Large intestine (tissue), 3 donors: ENCODE data around the gene RGS6. TPM values are rescaled to one million over a fixed set of nuclear protein-coding genes. Genes with fewer than 3 reads are reported as not detected.
"Not testable (repeated sequence)": the region's sequence is repeated elsewhere in the genome, so short reads cannot be mapped to it uniquely, and the experiment has no call there.

ENCODE experiments used
- DNase-seq, 2 donors: peaks; one replicate each; pipeline versions ENCODE4 v3.0.0 to v3.0.0-alpha.2; 2013
- H3K27ac ChIP-seq: one replicate; pipeline ENCODE4 v1.5.1; 2013; ENCODE audit warnings: low read length
- H3K27me3 ChIP-seq: 2 replicates; pipeline ENCODE4 v1.6.1; 2013; ENCODE audit warnings: low read length; ENCODE audit not compliant: control insufficient read depth, insufficient read depth
- H3K36me3 ChIP-seq: 2 replicates; pipeline ENCODE4 v1.6.1; 2013; ENCODE audit warnings: low read length; ENCODE audit not compliant: control insufficient read depth, insufficient read depth
- H3K4me1 ChIP-seq: one replicate; pipeline ENCODE4 v1.6.1; 2013; ENCODE audit warnings: low read length; ENCODE audit not compliant: control insufficient read depth, insufficient read depth
- H3K4me3 ChIP-seq: one replicate; pipeline ENCODE4 v1.5.1; 2013; ENCODE audit warnings: low read length
- H3K9me3 ChIP-seq: one replicate; pipeline ENCODE4 v1.6.1; 2013; ENCODE audit warnings: mild to moderate bottlenecking, low read depth, low read length, moderate library complexity; ENCODE audit not compliant: control insufficient read depth
- WGBS: methylation state at CpG from one replicate; pipeline ENCODE4 v1.1.5; 2013; ENCODE audit warnings: low lambda C conversion rate; ENCODE audit not compliant: insufficient coverage; 5-methylcytosine and 5-hydroxymethylcytosine counted together
- polyA plus RNA-seq: library from polyadenylated mRNA; unstranded; fragments of 120-200 nt; gene quantifications from one replicate; pipeline ENCODE4 v1.2.1, GENCODE V29; 2013

RGS6 gene
- polyA plus RNA-seq, 1 donor = 2.7 TPM

GRCh38 chr14:72457641-72458040 is 525.4 kb downstream of the RGS6 start:
- no peak overlapping the region for H3K27ac ChIP-seq
- no peaks in the 10 kb centered on the region for H3K36me3 ChIP-seq
- H3K27me3 ChIP-seq = no peaks in the 10 kb centered on the region
- DNase-seq = no peak
- no peak overlapping the region for H3K4me3 ChIP-seq
- no CpG with 5 or more reads among the region's 4 CpGs for WGBS
- no peaks in the 10 kb centered on the region for H3K4me1 ChIP-seq
- no peaks in the 10 kb centered on the region for H3K9me3 ChIP-seq

GRCh38 chr14:72462056-72462455 is 529.8 kb downstream of the RGS6 start:
- H3K27ac ChIP-seq = no peak overlapping the region
- H3K27me3 ChIP-seq = no peaks in the 10 kb centered on the region
- no peaks in the 10 kb centered on the region for H3K4me1 ChIP-seq
- no peak overlapping the region for H3K4me3 ChIP-seq
- H3K9me3 ChIP-seq = no peaks in the 10 kb centered on the region
- DNase-seq = no peak
- no peaks in the 10 kb centered on the region for H3K36me3 ChIP-seq
- WGBS = no CpG with 5 or more reads among the region's 2 CpGs

DNA sequence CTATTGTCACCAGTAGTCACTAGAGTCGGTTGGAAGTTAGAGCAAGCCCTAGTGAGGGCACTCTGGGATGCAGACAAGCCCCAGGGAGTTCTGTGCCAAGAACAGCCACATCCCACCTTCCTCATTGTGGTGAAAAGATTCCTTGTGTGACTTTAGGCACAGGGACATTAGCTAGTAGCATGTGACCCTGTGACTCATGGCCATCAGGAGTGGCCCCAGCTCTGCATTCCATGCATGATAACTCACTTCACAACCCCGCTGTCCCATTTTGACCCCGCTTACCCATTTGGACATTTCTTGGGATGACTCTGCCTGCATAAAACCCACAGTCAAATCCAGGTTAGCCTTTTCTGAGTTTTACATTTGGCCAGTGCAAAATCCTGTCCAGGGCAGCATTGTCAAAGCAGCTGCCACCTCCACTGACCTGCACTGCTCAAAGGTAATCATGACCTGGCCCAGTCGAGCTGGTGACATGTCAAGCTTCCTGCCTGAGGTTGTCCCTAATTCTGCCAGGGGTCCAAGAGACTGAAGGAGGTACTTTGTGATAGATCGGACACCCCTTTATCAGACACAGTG is 531.1 kb downstream of the RGS6 start:
- Histone ChIP-seq H3K9me3 (no peaks in the 10 kb centered on the region), H3K4me1 (no peaks in the 10 kb centered on the region), H3K36me3 (no peaks in the 10 kb centered on the region), H3K27ac (no peak overlapping the region), H3K4me3 (no peak overlapping the region), H3K27me3 (no peaks in the 10 kb centered on the region)
- no CpG with 5 or more reads among the region's 5 CpGs for WGBS
- DNase-seq = no peak

- Histone ChIP-seq H3K27ac (no peak overlapping the region), H3K9me3 (no peaks in the 10 kb centered on the region), H3K36me3 (no peaks in the 10 kb centered on the region), H3K4me3 (no peak overlapping the region), H3K27me3 (no peaks in the 10 kb centered on the region), H3K4me1 (no peaks in the 10 kb centered on the region)
- no peak for DNase-seq
- 100% methylated on average over 1 of the region's 3 CpGs for WGBS
Measured at GRCh38 chr14:72464226-72464625, 532.0 kb downstream of the RGS6 start.

GRCh38 chr14:72466325-72466724 is 534.1 kb downstream of the RGS6 start:
- H3K9me3 ChIP-seq = no peaks in the 10 kb centered on the region
- no peaks in the 10 kb centered on the region for H3K36me3 ChIP-seq
- H3K4me3 ChIP-seq = no peak overlapping the region
- no peaks in the 10 kb centered on the region for H3K4me1 ChIP-seq
- no peaks in the 10 kb centered on the region for H3K27me3 ChIP-seq
- no peak overlapping the region for H3K27ac ChIP-seq
- no peak for DNase-seq

DNA sequence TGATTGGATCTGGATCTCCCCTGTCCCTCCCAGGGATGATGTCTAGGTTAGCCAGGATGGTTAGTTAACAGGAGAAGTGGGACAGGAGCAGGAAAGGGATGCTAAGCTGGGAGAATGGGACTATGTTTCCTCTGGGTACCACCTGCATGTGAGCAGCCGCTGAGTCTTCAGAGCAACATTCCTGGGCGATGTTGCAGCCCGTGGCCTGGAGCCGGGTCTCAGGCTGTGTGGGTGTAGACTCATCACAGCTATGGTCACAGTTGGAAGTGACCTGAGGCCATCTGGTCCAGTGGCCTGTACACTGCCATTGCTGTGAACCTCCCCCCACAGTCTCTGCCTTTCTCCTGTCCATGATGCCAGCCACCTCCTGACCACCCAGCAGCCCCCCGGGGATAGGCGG is 539.1 kb downstream of the RGS6 start:
- no peak for DNase-seq
- no peaks in the 10 kb centered on the region for H3K9me3 ChIP-seq
- no peaks in the 10 kb centered on the region for H3K4me1 ChIP-seq
- WGBS = no CpG with 5 or more reads among the region's 6 CpGs
- H3K27ac ChIP-seq = no peak overlapping the region
- no peaks in the 10 kb centered on the region for H3K27me3 ChIP-seq
- no peak overlapping the region for H3K4me3 ChIP-seq
- no peaks in the 10 kb centered on the region for H3K36me3 ChIP-seq

GRCh38 chr14:72472845-72473244 is 540.6 kb downstream of the RGS6 start:
- H3K36me3 ChIP-seq = no peaks in the 10 kb centered on the region
- H3K4me1 ChIP-seq = no peaks in the 10 kb centered on the region
- no peaks in the 10 kb centered on the region for H3K9me3 ChIP-seq
- H3K4me3 ChIP-seq = no peak overlapping the region
- H3K27me3 ChIP-seq = no peaks in the 10 kb centered on the region
- no peak for DNase-seq
- 81% methylated on average over 4 of the region's 14 CpGs for WGBS
- no peak overlapping the region for H3K27ac ChIP-seq

- no peaks in the 10 kb centered on the region for H3K36me3 ChIP-seq
- H3K27me3 ChIP-seq = peaks cover 7% of the 10 kb centered on the region
- 67% methylated on average over 1 of the region's 8 CpGs for whole genome bisulfite sequencing
- no peaks in the 10 kb centered on the region for H3K9me3 ChIP-seq
- no peaks in the 10 kb centered on the region for H3K4me1 ChIP-seq
- DNase-seq = peak; percentile 9 to 24
- H3K27ac ChIP-seq = no peak overlapping the region
- H3K4me3 ChIP-seq = no peak overlapping the region
Measured at GRCh38 chr14:72476657-72477499, 544.6 kb downstream of the RGS6 start.

DNA sequence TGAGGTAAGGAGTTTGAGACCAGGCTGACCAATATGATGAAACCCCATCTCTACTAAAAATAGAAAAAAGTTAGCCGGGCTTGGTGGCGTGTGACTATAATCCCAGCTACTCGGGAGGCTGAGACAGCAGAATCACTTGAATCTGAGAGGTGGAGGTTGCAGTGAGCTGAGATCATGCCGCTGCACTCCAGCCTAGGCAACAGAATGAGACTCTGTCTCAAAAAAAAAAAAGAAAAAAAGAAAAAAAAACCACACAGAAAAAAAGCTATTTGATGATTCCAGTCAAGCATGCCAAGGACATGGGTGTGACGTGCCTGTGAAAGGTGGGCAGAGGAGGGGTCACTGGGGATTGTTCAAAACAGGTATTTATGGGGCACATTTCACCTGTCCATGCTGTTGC is 545.3 kb downstream of the RGS6 start:
- H3K27me3 ChIP-seq, H3K4me3 ChIP-seq, H3K36me3 ChIP-seq, DNase-seq, H3K9me3 ChIP-seq, H3K4me1 ChIP-seq, H3K27ac ChIP-seq: not testable (repeated sequence)
- 74% methylated on average over 5 of the region's 5 CpGs for WGBS

DNA sequence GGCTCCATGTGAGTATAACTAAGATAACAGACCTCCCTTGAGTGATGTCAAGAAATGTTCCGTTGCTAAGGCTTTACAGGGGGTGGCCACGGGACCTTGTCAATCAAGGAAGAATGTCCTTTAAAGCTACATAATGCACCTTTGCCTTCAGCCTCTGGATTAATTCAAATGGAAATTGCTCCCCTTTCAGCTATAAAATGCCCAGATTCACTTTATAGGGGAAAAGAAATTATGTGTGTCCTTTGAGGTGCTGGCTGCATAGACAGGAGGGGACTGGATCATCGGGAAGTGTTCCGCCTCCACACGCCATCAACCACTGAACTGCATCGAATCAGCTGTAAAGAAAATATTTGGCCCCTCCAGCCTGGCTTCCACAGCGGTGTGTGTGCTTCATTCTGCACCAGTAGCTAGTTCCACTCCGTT is 546.3 kb downstream of the RGS6 start:
- Histone ChIP-seq H3K4me3 (no peak overlapping the region), H3K27me3 (peaks cover 7% of the 10 kb centered on the region), H3K4me1 (no peaks in the 10 kb centered on the region), H3K36me3 (no peaks in the 10 kb centered on the region), H3K9me3 (no peaks in the 10 kb centered on the region), H3K27ac (no peak overlapping the region)
- WGBS = no CpG with 5 or more reads among the region's 8 CpGs
- DNase-seq = no peak

- no CpG with 5 or more reads among the region's 3 CpGs for WGBS
- no peak for DNase-seq
Measured at GRCh38 chr14:72479461-72479931, 547.3 kb downstream of the RGS6 start.

More at GRCh38 chr14:72479461-72479931, 547.3 kb downstream of the RGS6 start:
- no peaks in the 10 kb centered on the region for H3K36me3 ChIP-seq
- no peak overlapping the region for H3K27ac ChIP-seq
- no peaks in the 10 kb centered on the region for H3K9me3 ChIP-seq
- peaks cover 7% of the 10 kb centered on the region for H3K27me3 ChIP-seq
- no peak overlapping the region for H3K4me3 ChIP-seq
- H3K4me1 ChIP-seq = no peaks in the 10 kb centered on the region
